H1 (cell line): Measurements from ENCODE around the gene HOXA13. TPM values are rescaled to one million over a fixed set of nuclear protein-coding genes. Genes with fewer than 3 reads are reported as not detected.
A peak's percentile ranks its signal among the peaks of the same experiment; 100 is the strongest.

ENCODE experiments used
- CTCF ChIA-PET: fragments of 300-600 bp; sonication (Branson Sonifier 250); formaldehyde crosslinking; loops from one replicate; lab custom pipeline; 2021; ENCODE audit not compliant: partially characterized antibody; lab: Charles Lee
- POLR2A ChIA-PET: fragments of 300-600 bp; sonication (Branson Sonifier 250); formaldehyde crosslinking; loops from one replicate; lab custom pipeline; 2021; ENCODE audit warnings: inconsistent platforms; ENCODE audit not compliant: partially characterized antibody; lab: Charles Lee
- DNase-seq, 2 experiments: peaks; one replicate each; pipeline versions ENCODE4 v3.0.0 to v3.0.0-alpha.2; 2010 to 2022; ENCODE audit warnings: low spot score in 2 of 2, low read depth in 1 of 2, mixed read lengths in 1 of 2
- FAIRE-seq: peaks from 2 replicates; lab custom pipeline; 2011; peaks lifted over from hg19 to GRCh38; lab: Jason Lieb, UNC
- H2AFZ ChIP-seq: 2 replicates; pipeline ENCODE4 v1.8.1; 2012; ENCODE audit warnings: low read length, inconsistent platforms
- H2AK5ac ChIP-seq: 2 replicates; pipeline ENCODE4 v1.6.1; 2013; ENCODE audit warnings: low read depth, low read length
- H2BK120ac ChIP-seq: replicated peaks from 2 replicates; pipeline ENCODE3; 2013; ENCODE audit warnings: low read depth, low read length, inconsistent platforms
- H2BK12ac ChIP-seq: 2 replicates; pipeline ENCODE4 v1.6.1; 2013; ENCODE audit warnings: low read depth, low read length
- H2BK15ac ChIP-seq: 2 replicates; pipeline ENCODE4 v1.6.1; 2013; ENCODE audit warnings: low read length
- H2BK20ac ChIP-seq: 2 replicates; pipeline ENCODE4 v1.6.1; 2013; ENCODE audit warnings: low read length
- H2BK5ac ChIP-seq: 2 replicates; pipeline ENCODE4 v1.6.1; 2013; ENCODE audit warnings: low read depth, low read length
- H3K14ac ChIP-seq: 2 replicates; pipeline ENCODE4 v1.6.1; 2013; ENCODE audit warnings: inconsistent platforms; ENCODE audit not compliant: insufficient read length
- H3K18ac ChIP-seq: 2 replicates; pipeline ENCODE4 v1.6.1; 2013; ENCODE audit warnings: low read length; ENCODE audit errors: extremely low read depth
- H3K23ac ChIP-seq: 2 replicates; pipeline ENCODE4 v1.6.1; 2013; ENCODE audit warnings: inconsistent platforms; ENCODE audit not compliant: insufficient read length
- H3K23me2 ChIP-seq: 2 replicates; pipeline ENCODE4 v1.6.1; 2013; ENCODE audit warnings: low read depth, low read length
- H3K27ac ChIP-seq: 2 replicates; pipeline ENCODE4 v1.6.1; 2011; ENCODE audit warnings: low read depth, low read length, inconsistent platforms
- H3K27me3 ChIP-seq, 4 experiments: replicated peaks in 1 of 4; 1 replicate in 1 of 4; 2 replicates in 3 of 4; pipeline versions ENCODE4 v1.6.1 to v1.8.1; 2011 to 2013; ENCODE audit warnings: low read length in 3 of 4, mild to moderate bottlenecking in 3 of 4, inconsistent platforms in 2 of 4, mixed read lengths in 2 of 4, moderate library complexity in 1 of 4; ENCODE audit not compliant: control insufficient read depth in 3 of 4, insufficient read depth in 3 of 4; ENCODE audit errors: extremely low read depth in 1 of 4
- H3K36me3 ChIP-seq, 4 experiments: 2 replicates each; pipeline versions ENCODE4 v1.6.1 to v1.8.1; 2011 to 2013; ENCODE audit warnings: mild to moderate bottlenecking in 4 of 4, low read length in 3 of 4, moderate library complexity in 2 of 4, control low read depth in 1 of 4, inconsistent platforms in 1 of 4; ENCODE audit not compliant: insufficient read depth in 4 of 4, control insufficient read depth in 2 of 4
- H3K4ac ChIP-seq: replicated peaks from 2 replicates; pipeline ENCODE3; 2013; ENCODE audit warnings: low read length, low read depth, mixed read lengths, inconsistent platforms; ENCODE audit not compliant: insufficient read length
- H3K4me1 ChIP-seq, 4 experiments: replicated peaks in 1 of 4; 1 replicate in 1 of 4; 2 replicates in 3 of 4; pipeline versions ENCODE4 v1.6.1 to v1.8.1; 2011 to 2013; ENCODE audit warnings: low read length in 3 of 4, inconsistent platforms in 2 of 4, mixed read lengths in 1 of 4; ENCODE audit not compliant: insufficient read depth in 4 of 4, control insufficient read depth in 3 of 4
- H3K4me2 ChIP-seq, 2 experiments: 2 replicates each; pipeline versions ENCODE4 v1.6.1 to v1.8.1; 2011 to 2013; ENCODE audit warnings: low read depth in 2 of 2, low read length in 2 of 2, control low read depth in 1 of 2, inconsistent platforms in 1 of 2, mild to moderate bottlenecking in 1 of 2; ENCODE audit not compliant: insufficient read depth in 1 of 2
- H3K4me3 ChIP-seq, 4 experiments: fragments of 200-600, 300-600 bp in 1 of 4; sonication (generic), shearing (Covaris generic), sonication (Bioruptor Twin) in 1 of 4; 2 replicates each; pipeline versions ENCODE4 v1.5.1 to v1.8.1; 2011 to 2016; ENCODE audit warnings: low read length in 4 of 4, low read depth in 3 of 4, control low read depth in 2 of 4, inconsistent platforms in 2 of 4, mild to moderate bottlenecking in 2 of 4, mixed read lengths in 1 of 4, moderate library complexity in 1 of 4; ENCODE audit not compliant: insufficient read depth in 2 of 4; ENCODE audit errors: extremely low read depth in 1 of 4
- H3K56ac ChIP-seq: replicated peaks from 2 replicates; pipeline ENCODE3; 2013; ENCODE audit warnings: low read depth, mild to moderate bottlenecking, mixed read lengths, low read length, inconsistent platforms; ENCODE audit not compliant: insufficient read length
- H3K79me1 ChIP-seq: 2 replicates; pipeline ENCODE4 v1.6.1; 2013; ENCODE audit warnings: low read depth, low read length, control low read depth
- H3K79me2 ChIP-seq, 2 experiments: 2 replicates each; pipeline versions ENCODE4 v1.6.1 to v1.8.1; 2012 to 2013; ENCODE audit warnings: low read length in 2 of 2, mild to moderate bottlenecking in 2 of 2, inconsistent platforms in 1 of 2; ENCODE audit not compliant: insufficient read depth in 2 of 2, control insufficient read depth in 1 of 2
- H3K9ac ChIP-seq, 4 experiments: replicated peaks in 1 of 4; 1 replicate in 1 of 4; 2 replicates in 3 of 4; pipeline versions ENCODE4 v1.6.1 to v1.8.1; 2011 to 2013; ENCODE audit warnings: low read depth in 3 of 4, low read length in 3 of 4, control low read depth in 2 of 4, mild to moderate bottlenecking in 2 of 4, moderate library complexity in 2 of 4, inconsistent platforms in 1 of 4; ENCODE audit errors: extremely low read depth in 1 of 4
- H3K9me3 ChIP-seq, 2 experiments: 2 replicates each; pipeline versions ENCODE4 v1.6.1 to v1.8.1; 2012 to 2013; ENCODE audit warnings: mild to moderate bottlenecking in 2 of 2, moderate library complexity in 2 of 2, control low read depth in 1 of 2, inconsistent platforms in 1 of 2, low read depth in 1 of 2, low read length in 1 of 2, mixed read lengths in 1 of 2; ENCODE audit not compliant: insufficient read depth in 2 of 2
- H4K20me1 ChIP-seq, 2 experiments: replicated peaks in 1 of 2; 2 replicates each; pipeline versions ENCODE3 to v1.8.1; 2011 to 2013; ENCODE audit warnings: inconsistent platforms in 2 of 2, low read length in 2 of 2, mild to moderate bottlenecking in 1 of 2; ENCODE audit not compliant: insufficient read depth in 2 of 2, control insufficient read depth in 1 of 2
- H4K5ac ChIP-seq: 2 replicates; pipeline ENCODE4 v1.6.1; 2013; ENCODE audit warnings: low read length, low read depth, mixed read lengths, inconsistent platforms; ENCODE audit not compliant: insufficient read length
- H4K8ac ChIP-seq: 2 replicates; pipeline ENCODE4 v1.8.0; 2013; ENCODE audit warnings: mild to moderate bottlenecking, moderate library complexity, low read length, inconsistent platforms; ENCODE audit not compliant: insufficient read depth; ENCODE audit errors: extremely low read depth
- H4K91ac ChIP-seq: replicated peaks from 2 replicates; pipeline ENCODE3; 2013; ENCODE audit warnings: low read length, mixed read lengths, inconsistent platforms; ENCODE audit not compliant: insufficient read length
- BRCA1 ChIP-seq: IDR thresholded peaks from 2 replicates; pipeline ENCODE4 v1.6.1; 2012; ENCODE audit warnings: low read depth, low read length, improper control_type of control experiment
- EGR1 ChIP-seq: IDR thresholded peaks from 2 replicates; pipeline ENCODE4 v1.6.1; 2011; ENCODE audit warnings: low read depth, low read length, borderline replicate concordance
- EZH2 ChIP-seq: fragments of 200-600 bp; sonication (generic); IDR thresholded peaks from 2 replicates; pipeline ENCODE4 v1.7.1; 2012; ENCODE audit warnings: low read depth, mild to moderate bottlenecking, moderate library complexity, low read length, inconsistent platforms; ENCODE audit not compliant: severe bottlenecking
- RNF2 ChIP-seq: fragments of 200-900, 300-1000 bp; sonication (generic); IDR thresholded peaks from 2 replicates; pipeline ENCODE4 v1.7.1; 2016; ENCODE audit warnings: borderline replicate concordance, low read depth, mild to moderate bottlenecking, antibody characterized with exemption, low read length; ENCODE audit not compliant: poor library complexity, severe bottlenecking; ENCODE audit errors: missing control alignments
- SUZ12 ChIP-seq: fragments of 200-600 bp; sonication (generic); IDR thresholded peaks from 2 replicates; pipeline ENCODE4 v1.6.1; 2012; ENCODE audit warnings: mild to moderate bottlenecking, inconsistent platforms, low read length, moderate library complexity, mixed read lengths
- TEAD4 ChIP-seq: IDR thresholded peaks from 2 replicates; pipeline ENCODE4 v1.6.1; 2012; ENCODE audit warnings: low read depth, low read length, inconsistent platforms, mixed read lengths
- WGBS, 2 experiments: shearing (Covaris generic) in 1 of 2; methylation state at CpG; one replicate each; pipeline versions ENCODE4 v1.1.6 to v1.1.7; 2013 to 2015; ENCODE audit warnings: low lambda C conversion rate in 2 of 2, mixed read lengths in 2 of 2, inconsistent platforms in 1 of 2, low coverage in 1 of 2, missing lambda C conversion rate in 1 of 2; ENCODE audit not compliant: insufficient replicate concordance in 2 of 2, insufficient coverage in 1 of 2, insufficient read length in 1 of 2; ENCODE audit errors: extremely low coverage in 1 of 2, missing lambda C conversion rate in 1 of 2; 5-methylcytosine and 5-hydroxymethylcytosine counted together
- polyA plus RNA-seq, 7 experiments: library from polyadenylated mRNA; depleted of rRNA in 3 of 7; stranded (reverse) in 5 of 7; unstranded in 2 of 7; fragments of >200 nt in 5 of 7; fragments of 200-250 nt in 2 of 7; gene quantifications; 1 replicate in 5 of 7; 2 replicates in 1 of 7; 4 replicates in 1 of 7; pipeline versions ENCODE4 v1.2.1 to v1.2.3, GENCODE V29; 2011 to 2013; ENCODE audit warnings: missing spikeins in 2 of 7, mixed read lengths in 2 of 7
- total RNA-seq: library from RNA; stranded (reverse); fragmentation: NEBNext Ultra II Directional; extraction: Animal tissue kit (Norgen Biotek cat#: 25700); gene quantifications from 2 replicates; pipeline ENCODE4 v1.2.1, GENCODE V29; 2021
- TF ChIP-seq, protein P1 (sequence below), 3 experiments: IDR thresholded peaks; 1 replicate in 2 of 3; 2 replicates in 1 of 3; pipeline versions ENCODE4 v1.5.1 to v1.6.1; 2011; ENCODE audit warnings: low read length in 3 of 3, mild to moderate bottlenecking in 3 of 3, inconsistent platforms in 2 of 3, low read depth in 1 of 3, moderate library complexity in 1 of 3; ENCODE audit not compliant: insufficient read depth in 1 of 3; ENCODE audit errors: control extremely low read depth in 1 of 3

Gene HOXA13
- total and polyA plus RNA-seq, 2 of the 8 experiments (the other 6 are each of a cell fraction or from before 2014, with no cell fraction given), result not detected

DNA sequence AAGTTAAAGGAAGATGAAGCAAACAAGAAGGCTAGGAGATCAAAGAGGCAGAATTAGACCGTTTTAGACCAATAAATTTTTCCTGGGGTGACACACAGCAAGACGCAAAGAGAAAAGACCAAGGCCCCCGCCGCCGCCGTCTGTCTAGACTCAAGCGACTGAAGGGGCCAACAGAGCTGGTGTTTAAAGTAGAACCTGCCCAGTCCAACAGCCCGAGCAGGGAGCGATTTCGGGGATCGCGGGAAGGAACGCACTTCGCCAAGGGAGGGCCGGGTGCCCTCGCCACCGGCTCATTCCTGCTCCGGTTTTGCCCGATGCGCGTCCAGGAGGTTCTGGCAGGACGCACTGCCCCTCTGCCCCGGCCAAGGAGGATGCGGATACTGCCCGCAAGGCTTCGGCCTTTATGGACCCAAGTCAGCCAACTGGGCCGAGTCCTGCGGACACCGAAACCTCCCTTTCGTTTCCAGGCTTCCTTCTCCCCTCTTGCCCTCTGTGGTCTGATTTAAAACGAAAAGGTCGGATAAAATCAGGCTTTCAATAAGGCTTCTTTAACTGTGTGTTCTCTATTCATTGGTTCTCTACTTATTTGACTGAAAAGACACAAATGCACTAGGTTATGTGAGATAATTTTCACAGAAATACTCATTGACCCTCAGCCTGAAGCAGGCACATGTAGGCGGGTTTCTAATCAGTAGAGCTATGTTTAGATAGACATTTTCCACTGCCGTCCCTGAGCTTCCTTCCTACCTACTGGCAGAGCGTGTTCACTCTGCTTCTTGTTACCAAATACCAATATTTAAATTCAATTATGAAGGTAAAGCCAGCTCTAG, 41.2 kb downstream of the HOXA13 start:
- no peak for FAIRE-seq
- no peak overlapping the region for H3K27ac ChIP-seq
- TF ChIP-seq, protein P1, sequence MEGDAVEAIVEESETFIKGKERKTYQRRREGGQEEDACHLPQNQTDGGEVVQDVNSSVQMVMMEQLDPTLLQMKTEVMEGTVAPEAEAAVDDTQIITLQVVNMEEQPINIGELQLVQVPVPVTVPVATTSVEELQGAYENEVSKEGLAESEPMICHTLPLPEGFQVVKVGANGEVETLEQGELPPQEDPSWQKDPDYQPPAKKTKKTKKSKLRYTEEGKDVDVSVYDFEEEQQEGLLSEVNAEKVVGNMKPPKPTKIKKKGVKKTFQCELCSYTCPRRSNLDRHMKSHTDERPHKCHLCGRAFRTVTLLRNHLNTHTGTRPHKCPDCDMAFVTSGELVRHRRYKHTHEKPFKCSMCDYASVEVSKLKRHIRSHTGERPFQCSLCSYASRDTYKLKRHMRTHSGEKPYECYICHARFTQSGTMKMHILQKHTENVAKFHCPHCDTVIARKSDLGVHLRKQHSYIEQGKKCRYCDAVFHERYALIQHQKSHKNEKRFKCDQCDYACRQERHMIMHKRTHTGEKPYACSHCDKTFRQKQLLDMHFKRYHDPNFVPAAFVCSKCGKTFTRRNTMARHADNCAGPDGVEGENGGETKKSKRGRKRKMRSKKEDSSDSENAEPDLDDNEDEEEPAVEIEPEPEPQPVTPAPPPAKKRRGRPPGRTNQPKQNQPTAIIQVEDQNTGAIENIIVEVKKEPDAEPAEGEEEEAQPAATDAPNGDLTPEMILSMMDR (IDR thresholded peaks at IDR 0.05; ENCODE audit: control extremely low read depth in 1 of 3, insufficient read depth in 1 of 3, low read depth in 1 of 3, low read length in 3 of 3), result no peak
- TF ChIP-seq EGR1 (no peak), RNF2 (peak; percentile 76), TEAD4 (no peak), BRCA1 (no peak), EZH2 (peak; percentile 98), SUZ12 (peak; percentile 92)

More for the DNA sequence above, 41.2 kb downstream of the HOXA13 start:
- ChIA-PET CTCF (interaction anchor here (1.0 to 2.0 kb wide), 16 partner anchors 9 to 1297 kb away, joined by 3 to 16 read pairs (median 4); partner anchors contain the start of gene HOXA5), POLR2A (no interaction called here)
- H4K5ac ChIP-seq, result no peak overlapping the region
- H3K18ac ChIP-seq, result no peak overlapping the region
- no peak overlapping the region for H3K4me2 ChIP-seq
- H3K79me1 ChIP-seq, result no peaks in the 10 kb centered on the region
- no peak overlapping the region for H2BK120ac ChIP-seq
- no peak overlapping the region for H3K9ac ChIP-seq
- H2BK20ac ChIP-seq, result no peak overlapping the region
- H3K79me2 ChIP-seq, result no peaks in the 10 kb centered on the region
- no peak overlapping the region for H2AFZ ChIP-seq
- H2BK5ac ChIP-seq, result no peak overlapping the region
- H4K91ac ChIP-seq, result no peak overlapping the region
- H3K36me3 ChIP-seq, result peaks cover 0 to 24% (median 0%) of the 10 kb centered on the region in 4 experiments; a peak in 1 of 8 replicates
- no peak overlapping the region for H3K23ac ChIP-seq
- peaks cover 98 to 100% (median 99%) of the 10 kb centered on the region in 4 experiments for H3K27me3 ChIP-seq
- no peak overlapping the region for H2BK15ac ChIP-seq
- H3K9me3 ChIP-seq, result peaks cover 0 to 10% of the 10 kb centered on the region in 2 experiments; a peak in 1 of 4 replicates
- peaks cover 22 to 29% of the 10 kb centered on the region in 2 experiments for H4K20me1 ChIP-seq
- no peak overlapping the region for H3K56ac ChIP-seq
- H3K14ac ChIP-seq, result no peak overlapping the region
- DNase-seq, result peak in 1 of 2 experiments; percentile 52
- H3K4ac ChIP-seq, result no peak overlapping the region
- H3K4me3 ChIP-seq, result no peak overlapping the region
- H4K8ac ChIP-seq, result no peak overlapping the region
- no peak overlapping the region; the same call in 1 of the 2 replicates for H2AK5ac ChIP-seq
- no peak overlapping the region; the same call in 1 of the 2 replicates for H2BK12ac ChIP-seq
- peaks cover 0 to 2% (median 0%) of the 10 kb centered on the region in 4 experiments; a peak in 3 of 7 replicates for H3K4me1 ChIP-seq
- WGBS, 2 experiments, result 25% methylated on average over 35 of the region's 35 CpGs; no CpG with 5 or more reads in 1 of the 2 experiments
- H3K23me2 ChIP-seq, result no peaks in the 10 kb centered on the region
